ENCODE results near the gene TXNRD3.

DNA sequence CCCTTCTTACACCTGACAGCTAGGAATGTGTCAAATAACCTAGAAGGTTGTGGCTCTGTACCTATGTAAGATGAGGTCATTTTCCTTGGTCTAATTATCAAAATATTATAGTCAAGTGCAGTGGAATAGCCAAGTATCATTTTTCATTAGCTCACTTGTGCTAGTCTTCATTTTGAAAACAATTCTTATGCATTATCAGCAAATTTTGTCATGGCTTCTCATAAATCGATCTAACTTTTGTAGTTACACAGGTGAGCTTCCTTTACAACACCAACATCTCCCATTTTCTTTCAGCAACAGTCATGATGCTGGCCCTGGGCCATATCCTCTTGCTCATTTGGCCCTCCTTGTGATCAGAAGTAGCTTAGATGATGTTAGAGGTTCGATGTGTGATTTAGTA lies 10.3 kb downstream of the TXNRD3 start:
- TF ChIP-seq, protein P1, sequence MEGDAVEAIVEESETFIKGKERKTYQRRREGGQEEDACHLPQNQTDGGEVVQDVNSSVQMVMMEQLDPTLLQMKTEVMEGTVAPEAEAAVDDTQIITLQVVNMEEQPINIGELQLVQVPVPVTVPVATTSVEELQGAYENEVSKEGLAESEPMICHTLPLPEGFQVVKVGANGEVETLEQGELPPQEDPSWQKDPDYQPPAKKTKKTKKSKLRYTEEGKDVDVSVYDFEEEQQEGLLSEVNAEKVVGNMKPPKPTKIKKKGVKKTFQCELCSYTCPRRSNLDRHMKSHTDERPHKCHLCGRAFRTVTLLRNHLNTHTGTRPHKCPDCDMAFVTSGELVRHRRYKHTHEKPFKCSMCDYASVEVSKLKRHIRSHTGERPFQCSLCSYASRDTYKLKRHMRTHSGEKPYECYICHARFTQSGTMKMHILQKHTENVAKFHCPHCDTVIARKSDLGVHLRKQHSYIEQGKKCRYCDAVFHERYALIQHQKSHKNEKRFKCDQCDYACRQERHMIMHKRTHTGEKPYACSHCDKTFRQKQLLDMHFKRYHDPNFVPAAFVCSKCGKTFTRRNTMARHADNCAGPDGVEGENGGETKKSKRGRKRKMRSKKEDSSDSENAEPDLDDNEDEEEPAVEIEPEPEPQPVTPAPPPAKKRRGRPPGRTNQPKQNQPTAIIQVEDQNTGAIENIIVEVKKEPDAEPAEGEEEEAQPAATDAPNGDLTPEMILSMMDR (IDR thresholded peaks at IDR 0.05; ENCODE audit: low read depth, low read length), result no peak
- no peak for TF ChIP-seq EZH2phosphoT487 (IDR thresholded peaks at IDR 0.05; ENCODE audit: low read depth)
